HG03432 (cell line): ENCODE measurements around the gene IGSF21.
"Not testable (repeated sequence)": the region's sequence is repeated elsewhere in the genome, so short reads cannot be mapped to it uniquely, and the experiment has no call there.

ENCODE experiments used
- ATAC-seq: cut with Tn5 transposase; IDR thresholded peaks from one replicate; pipeline ENCODE4 v1.9.1; 2021; ENCODE audit warnings: mild to moderate bottlenecking, moderate library complexity; ENCODE audit not compliant: unreplicated experiment

IGSF21 gene

GRCh38 chr1:18415448-18416027 is 307.9 kb downstream of the IGSF21 start:
- ATAC-seq: no peak

GRCh38 chr1:18416126-18416525 is 308.5 kb downstream of the IGSF21 start:
- ATAC-seq: not testable (repeated sequence)

GRCh38 chr1:18417316-18418269 is 310.0 kb downstream of the IGSF21 start:
- ATAC-seq: no peak

- ATAC-seq: no peak
Measured at GRCh38 chr1:18419113-18419844, 311.7 kb downstream of the IGSF21 start.

DNA sequence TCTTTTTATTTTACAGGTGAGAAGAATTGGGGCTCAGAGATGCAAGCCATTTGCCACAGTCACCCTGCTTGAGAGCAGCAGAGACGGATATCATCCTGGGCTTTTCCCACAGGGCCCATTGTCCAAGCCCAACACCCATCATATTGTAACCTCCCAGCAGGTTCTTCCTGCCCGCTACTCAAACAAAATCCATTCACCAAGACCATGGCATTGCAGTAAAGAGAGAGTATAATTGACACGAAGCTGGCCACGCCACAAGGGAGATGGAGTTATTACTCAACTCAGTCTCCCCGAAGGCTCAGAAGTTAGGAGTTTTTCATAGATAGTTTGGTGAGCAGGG is 312.2 kb downstream of the IGSF21 start:
- ATAC-seq: no peak

GRCh38 chr1:18422076-18422777 is 314.6 kb downstream of the IGSF21 start:
- no peak for ATAC-seq

- no peak for ATAC-seq
Measured at GRCh38 chr1:18422954-18423353, 315.4 kb downstream of the IGSF21 start.

DNA sequence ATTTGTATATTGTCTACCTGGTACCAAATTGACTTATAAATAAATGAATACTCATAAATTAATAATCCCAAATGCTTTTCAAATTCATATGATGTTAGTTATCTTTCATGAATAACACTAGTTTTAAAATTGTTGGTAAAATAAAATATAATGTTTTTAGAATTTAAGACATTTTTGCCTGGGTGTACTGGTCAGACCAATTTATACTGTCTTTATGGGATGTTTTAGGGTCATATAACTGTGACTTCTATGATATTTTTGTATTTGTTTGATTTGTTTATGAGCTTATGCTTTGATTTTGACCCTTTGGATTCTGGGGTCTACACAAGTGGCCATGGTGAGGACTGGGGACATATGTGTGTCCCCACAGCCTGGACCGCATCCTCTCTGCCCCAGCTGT is 319.0 kb downstream of the IGSF21 start:
- ATAC-seq: no peak
